Neural progenitor cell (in vitro differentiated cells): Measurements from ENCODE around the gene FOXRED1. TPM values are rescaled to one million over a fixed set of nuclear protein-coding genes. Genes with fewer than 3 reads are reported as not detected.
"Not testable (repeated sequence)": the region's sequence is repeated elsewhere in the genome, so short reads cannot be mapped to it uniquely, and the experiment has no call there.

Source experiments
- DNase-seq: peaks from one replicate; pipeline ENCODE4 v3.0.0-alpha.2; 2016; ENCODE audit warnings: low spot score
- H2AFZ ChIP-seq: fragments of 200-600 bp; sonication (generic); replicated peaks from 2 replicates; pipeline ENCODE4 v1.6.1; 2016; ENCODE audit warnings: antibody characterized with exemption
- H3F3A ChIP-seq: fragments of 200-600 bp; sonication (generic); 2 replicates; pipeline ENCODE4 v1.6.1; 2016; ENCODE audit warnings: antibody characterized with exemption, low read depth
- H3K27ac ChIP-seq: fragments of 200-600 bp; sonication (generic); 2 replicates; pipeline ENCODE4 v1.5.1; 2016; ENCODE audit warnings: mild to moderate bottlenecking
- H3K27me3 ChIP-seq: fragments of 200-600 bp; sonication (generic); 2 replicates; pipeline ENCODE4 v1.6.1; 2016; ENCODE audit warnings: mild to moderate bottlenecking, moderate library complexity
- H3K36me3 ChIP-seq: fragments of 200-600 bp; sonication (generic); 2 replicates; pipeline ENCODE4 v1.5.1; 2016
- H3K4me1 ChIP-seq: fragments of 200-600 bp; sonication (generic); 2 replicates; pipeline ENCODE4 v1.6.1; 2016; ENCODE audit warnings: mixed run types
- H3K4me2 ChIP-seq: fragments of 200-600 bp; sonication (generic); 2 replicates; pipeline ENCODE4 v1.6.1; 2016
- H3K4me3 ChIP-seq: fragments of 200-600 bp; sonication (generic); 2 replicates; pipeline ENCODE4 v1.5.1; 2016
- H3K79me2 ChIP-seq: fragments of 200-600 bp; sonication (generic); 2 replicates; pipeline ENCODE4 v1.6.1; 2016; ENCODE audit warnings: low read depth
- H3K9ac ChIP-seq: fragments of 200-600 bp; sonication (generic); 2 replicates; pipeline ENCODE4 v1.6.1; 2016
- H3K9me3 ChIP-seq: fragments of 200-600 bp; sonication (generic); 2 replicates; pipeline ENCODE4 v1.5.1; 2016; ENCODE audit warnings: low read depth
- H4K20me1 ChIP-seq: fragments of 200-600 bp; sonication (generic); 2 replicates; pipeline ENCODE4 v1.6.1; 2016; ENCODE audit warnings: low read depth
- H3K27ac Mint-ChIP-seq: 3 replicates; pipeline ENCODE4 v1.8.0; 2021; ENCODE audit warnings: mixed read lengths
- H3K27me3 Mint-ChIP-seq: 2 replicates; pipeline ENCODE4 v1.8.0; 2022; ENCODE audit warnings: low read depth, mild to moderate bottlenecking, inconsistent platforms, moderate library complexity, mixed read lengths; ENCODE audit not compliant: insufficient read depth
- H3K36me3 Mint-ChIP-seq: 3 replicates; pipeline ENCODE4 v1.8.0; 2021; ENCODE audit warnings: mixed read lengths
- H3K4me1 Mint-ChIP-seq: 3 replicates; pipeline ENCODE4 v1.8.0; 2021; ENCODE audit warnings: mixed read lengths
- H3K4me3 Mint-ChIP-seq: 3 replicates; pipeline ENCODE4 v1.8.0; 2021; ENCODE audit warnings: mild to moderate bottlenecking, moderate library complexity, mixed read lengths
- H3K9me3 Mint-ChIP-seq: 3 replicates; pipeline ENCODE4 v1.8.0; 2020; ENCODE audit warnings: mixed read lengths
- CTCF ChIP-seq: fragments of 200-600 bp; sonication (generic); IDR thresholded peaks from 2 replicates; pipeline ENCODE4 v1.5.1; 2017; ENCODE audit warnings: antibody characterized with exemption, mild to moderate bottlenecking
- EZH2 ChIP-seq: fragments of 200-600 bp; sonication (generic); IDR thresholded peaks from 2 replicates; pipeline ENCODE4 v1.6.1; 2017; ENCODE audit warnings: antibody characterized with exemption, mild to moderate bottlenecking, moderate library complexity
- EZH2phosphoT487 ChIP-seq: fragments of 200-600 bp; sonication (generic); IDR thresholded peaks from 2 replicates; pipeline ENCODE4 v1.6.1; 2017; ENCODE audit warnings: antibody characterized with exemption
- total RNA-seq: library from RNA; depleted of rRNA; stranded (reverse); fragments of >200 nt; gene quantifications from 2 replicates; pipeline ENCODE4 v1.2.3, GENCODE V29; 2015; ENCODE audit warnings: low replicate concordance

FOXRED1 gene
- total RNA-seq, 1 donor from 2014 or later = 25.8 TPM

- Histone ChIP-seq H3K4me2 (no peak overlapping the region), H2AFZ (no peak overlapping the region), H3K9ac (no peak overlapping the region), H3K4me3 (no peak overlapping the region), H4K20me1 (no peaks in the 10 kb centered on the region), H3K4me1 (no peaks in the 10 kb centered on the region), H3K9me3 (no peaks in the 10 kb centered on the region), H3K27me3 (no peaks in the 10 kb centered on the region), H3K36me3 (peaks cover 11% of the 10 kb centered on the region), H3K79me2 (no peaks in the 10 kb centered on the region), H3K27ac (no peak overlapping the region), H3F3A (no peaks in the 10 kb centered on the region)
- DNase-seq = no peak
- H3K4me3 Mint-ChIP-seq = no peak overlapping the region
- no peaks in the 10 kb centered on the region for H3K4me1 Mint-ChIP-seq
- H3K27ac Mint-ChIP-seq = no peak overlapping the region
- TF ChIP-seq CTCF = no peak
- TF ChIP-seq EZH2 = no peak
- H3K27me3 Mint-ChIP-seq = peaks cover 3% of the 10 kb centered on the region
- peaks cover 27% of the 10 kb centered on the region for H3K36me3 Mint-ChIP-seq
- H3K9me3 Mint-ChIP-seq = no peaks in the 10 kb centered on the region
These were observed 22.3 kb upstream of the FOXRED1 start for GRCh38 chr11:126246636-126247035.

GRCh38 chr11:126253265-126253664, 15.7 kb upstream of the FOXRED1 start:
- Mint-ChIP-seq H3K4me3 (no peak overlapping the region), H3K9me3 (no peaks in the 10 kb centered on the region), H3K36me3 (peaks cover 30% of the 10 kb centered on the region), H3K27ac (no peak overlapping the region), H3K27me3 (peaks cover 2% of the 10 kb centered on the region), H3K4me1 (no peaks in the 10 kb centered on the region)
- H3K4me3 ChIP-seq = no peak overlapping the region
- no peaks in the 10 kb centered on the region for H3K79me2 ChIP-seq
- TF ChIP-seq CTCF (no peak), EZH2 (no peak), EZH2phosphoT487 (no peak)
- H3K36me3 ChIP-seq = no peaks in the 10 kb centered on the region
- no peaks in the 10 kb centered on the region for H3K4me1 ChIP-seq
- peaks cover 4% of the 10 kb centered on the region for H3F3A ChIP-seq
- no peak overlapping the region for H3K27ac ChIP-seq
- no peak overlapping the region for H3K4me2 ChIP-seq
- no peaks in the 10 kb centered on the region for H3K9me3 ChIP-seq
- no peaks in the 10 kb centered on the region for H3K27me3 ChIP-seq
- no peak for DNase-seq
- no peak overlapping the region for H3K9ac ChIP-seq
- no peak overlapping the region for H2AFZ ChIP-seq
- H4K20me1 ChIP-seq = peaks cover 5% of the 10 kb centered on the region

GRCh38 chr11:126254819-126255218, 14.1 kb upstream of the FOXRED1 start:
- H3K36me3 ChIP-seq = no peaks in the 10 kb centered on the region
- H4K20me1 ChIP-seq = peaks cover 5% of the 10 kb centered on the region
- H3K9ac ChIP-seq = no peak overlapping the region
- DNase-seq = no peak
- TF ChIP-seq EZH2phosphoT487 = no peak
- no peak for TF ChIP-seq EZH2
- TF ChIP-seq CTCF = no peak
- no peak overlapping the region for H3K27ac ChIP-seq
- no peak overlapping the region for H3K4me3 Mint-ChIP-seq
- H2AFZ ChIP-seq = no peak overlapping the region
- no peaks in the 10 kb centered on the region for H3K9me3 ChIP-seq
- no peaks in the 10 kb centered on the region for H3K4me1 Mint-ChIP-seq
- H3K9me3 Mint-ChIP-seq = no peaks in the 10 kb centered on the region
- peaks cover 29% of the 10 kb centered on the region for H3K36me3 Mint-ChIP-seq
- no peak overlapping the region for H3K27ac Mint-ChIP-seq
- H3K4me2 ChIP-seq = no peak overlapping the region
- no peaks in the 10 kb centered on the region for H3K27me3 ChIP-seq
- no peaks in the 10 kb centered on the region for H3K79me2 ChIP-seq
- H3K27me3 Mint-ChIP-seq = peaks cover 2% of the 10 kb centered on the region
- H3K4me1 ChIP-seq = no peaks in the 10 kb centered on the region
- no peak overlapping the region for H3K4me3 ChIP-seq
- H3F3A ChIP-seq = peaks cover 9% of the 10 kb centered on the region

- not testable (repeated sequence) for H3K4me1 ChIP-seq, H3K9me3 Mint-ChIP-seq, H3K4me3 ChIP-seq, H3K79me2 ChIP-seq, DNase-seq, H2AFZ ChIP-seq, H3K4me3 Mint-ChIP-seq, H3F3A ChIP-seq, H3K27me3 ChIP-seq, H3K4me1 Mint-ChIP-seq, H3K9me3 ChIP-seq, H3K4me2 ChIP-seq, H3K27ac Mint-ChIP-seq, H3K9ac ChIP-seq, H3K36me3 ChIP-seq, H3K27me3 Mint-ChIP-seq, H4K20me1 ChIP-seq, H3K27ac ChIP-seq
- peaks cover 26% of the 10 kb centered on the region for H3K36me3 Mint-ChIP-seq
These were observed 13.4 kb upstream of the FOXRED1 start for GRCh38 chr11:126255507-126255906.
